Neutrophil (primary cell): ENCODE measurements around the gene DUS1L.

Source experiments
- H3K27ac ChIP-seq: fragments of 200-600 bp; sonication (generic); 2 replicates; pipeline ENCODE4 v1.5.1; 2016; ENCODE audit warnings: mild to moderate bottlenecking, moderate library complexity
- H3K27me3 ChIP-seq: fragments of 200-600 bp; sonication (generic); 2 replicates; pipeline ENCODE4 v1.6.0; 2016; ENCODE audit warnings: mild to moderate bottlenecking
- H3K36me3 ChIP-seq: fragments of 200-600 bp; sonication (generic); 2 replicates; pipeline ENCODE4 v1.5.1; 2017
- H3K4me1 ChIP-seq, 2 experiments: fragments of 200-600 bp in 1 of 2; sonication (generic) in 1 of 2; 1 replicate in 1 of 2; 2 replicates in 1 of 2; pipeline versions ENCODE4 v1.5.1 to v1.6.1; 2013 to 2016; ENCODE audit warnings: low read depth in 1 of 2, low read length in 1 of 2, mild to moderate bottlenecking in 1 of 2, moderate library complexity in 1 of 2; ENCODE audit not compliant: control insufficient read depth in 1 of 2, insufficient read depth in 1 of 2
- H3K4me3 ChIP-seq, 2 experiments: fragments of 200-600 bp in 1 of 2; sonication (generic) in 1 of 2; 1 replicate in 1 of 2; 2 replicates in 1 of 2; pipeline ENCODE4 v1.5.1; 2013 to 2016; ENCODE audit warnings: low read depth in 1 of 2, low read length in 1 of 2, mild to moderate bottlenecking in 1 of 2, moderate library complexity in 1 of 2
- H3K9me3 ChIP-seq: fragments of 200-600 bp; sonication (generic); 2 replicates; pipeline ENCODE4 v1.5.1; 2016
- TF ChIP-seq, protein P1 (sequence below): fragments of 200-600 bp; sonication (generic); IDR thresholded peaks from 2 replicates; pipeline ENCODE4 v1.5.1; 2016; ENCODE audit warnings: antibody characterized with exemption

Gene DUS1L

DNA sequence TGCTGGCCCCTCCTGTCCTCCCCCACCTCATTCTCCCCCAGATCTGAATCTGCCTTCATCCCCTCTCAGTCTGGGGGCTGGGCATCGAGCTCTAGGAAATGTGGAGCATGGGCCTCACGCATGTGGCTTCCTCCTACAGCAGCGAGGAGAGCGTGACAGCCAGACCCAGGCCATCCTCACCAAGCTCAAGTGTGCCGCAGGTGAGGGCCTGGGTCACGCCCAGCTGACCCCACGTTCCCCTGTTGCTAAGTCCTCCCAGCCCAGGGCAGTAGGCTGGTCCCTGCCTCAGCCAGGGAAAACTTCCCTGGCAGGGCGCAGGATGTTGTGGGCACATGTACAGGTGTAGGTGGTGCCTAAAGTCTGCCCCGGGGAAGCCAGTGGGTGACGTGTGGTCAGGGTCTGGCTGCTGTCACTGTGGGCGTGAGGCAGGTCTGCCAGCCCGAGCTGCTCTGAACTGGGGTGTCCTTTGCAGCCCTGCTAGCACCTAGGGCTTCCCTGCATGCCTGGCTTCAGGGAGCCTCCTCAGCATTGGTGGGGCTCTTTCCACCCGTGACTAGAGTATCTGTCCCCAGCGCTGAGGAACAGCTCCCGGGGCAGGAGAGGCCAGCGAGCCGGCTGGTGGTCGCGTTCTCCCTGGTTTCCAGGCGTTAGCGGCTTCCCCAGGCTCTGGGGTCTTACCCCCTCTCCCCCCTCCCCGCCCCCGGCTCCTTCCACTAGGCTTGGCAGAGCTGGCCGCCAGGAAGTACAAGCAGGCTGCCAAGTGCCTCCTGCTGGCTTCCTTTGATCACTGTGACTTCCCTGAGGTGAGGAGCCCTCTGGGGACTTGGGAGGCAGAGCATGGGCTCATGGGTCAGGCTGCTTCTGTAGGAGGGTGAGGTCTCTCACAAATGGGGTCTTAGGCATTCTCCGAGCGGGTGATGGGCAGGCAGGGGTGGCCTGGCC is 10.3 kb downstream of the DUS1L start:
- TF ChIP-seq, protein P1, sequence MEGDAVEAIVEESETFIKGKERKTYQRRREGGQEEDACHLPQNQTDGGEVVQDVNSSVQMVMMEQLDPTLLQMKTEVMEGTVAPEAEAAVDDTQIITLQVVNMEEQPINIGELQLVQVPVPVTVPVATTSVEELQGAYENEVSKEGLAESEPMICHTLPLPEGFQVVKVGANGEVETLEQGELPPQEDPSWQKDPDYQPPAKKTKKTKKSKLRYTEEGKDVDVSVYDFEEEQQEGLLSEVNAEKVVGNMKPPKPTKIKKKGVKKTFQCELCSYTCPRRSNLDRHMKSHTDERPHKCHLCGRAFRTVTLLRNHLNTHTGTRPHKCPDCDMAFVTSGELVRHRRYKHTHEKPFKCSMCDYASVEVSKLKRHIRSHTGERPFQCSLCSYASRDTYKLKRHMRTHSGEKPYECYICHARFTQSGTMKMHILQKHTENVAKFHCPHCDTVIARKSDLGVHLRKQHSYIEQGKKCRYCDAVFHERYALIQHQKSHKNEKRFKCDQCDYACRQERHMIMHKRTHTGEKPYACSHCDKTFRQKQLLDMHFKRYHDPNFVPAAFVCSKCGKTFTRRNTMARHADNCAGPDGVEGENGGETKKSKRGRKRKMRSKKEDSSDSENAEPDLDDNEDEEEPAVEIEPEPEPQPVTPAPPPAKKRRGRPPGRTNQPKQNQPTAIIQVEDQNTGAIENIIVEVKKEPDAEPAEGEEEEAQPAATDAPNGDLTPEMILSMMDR = no peak
- Histone ChIP-seq H3K9me3 (no peaks in the 10 kb centered on the region), H3K4me1 (peaks cover 15 to 21% of the 10 kb centered on the region in 2 experiments), H3K27me3 (no peaks in the 10 kb centered on the region), H3K36me3 (peaks cover 67% of the 10 kb centered on the region), H3K4me3 (no peak overlapping the region), H3K27ac (no peak overlapping the region)

DNA sequence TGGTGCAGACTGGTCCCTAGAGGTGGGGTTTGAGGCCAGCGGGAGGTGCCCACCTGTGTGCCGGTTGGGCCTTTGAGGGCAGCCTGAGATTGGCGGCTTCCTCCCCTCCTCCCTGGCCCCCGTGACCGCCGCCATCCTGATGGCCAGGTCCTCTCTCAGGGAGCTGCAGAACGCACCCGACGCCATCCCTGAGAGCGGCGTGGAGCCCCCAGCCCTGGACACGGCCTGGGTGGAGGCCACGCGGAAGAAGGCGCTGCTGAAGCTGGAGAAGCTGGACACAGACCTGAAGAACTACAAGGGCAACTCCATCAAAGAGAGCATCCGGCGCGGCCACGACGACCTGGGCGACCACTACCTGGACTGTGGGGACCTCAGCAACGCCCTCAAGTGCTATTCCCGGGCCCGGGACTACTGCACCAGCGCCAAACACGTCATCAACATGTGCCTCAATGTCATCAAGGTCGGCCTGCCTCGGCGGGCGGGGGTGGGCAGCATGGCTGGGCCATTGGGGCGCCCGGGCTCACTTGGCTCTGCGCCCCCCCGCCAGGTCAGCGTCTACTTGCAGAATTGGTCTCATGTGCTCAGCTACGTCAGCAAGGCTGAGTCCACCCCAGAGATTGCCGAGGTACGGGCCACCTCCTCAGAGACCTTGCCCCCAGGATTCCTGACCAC is 11.1 kb downstream of the DUS1L start:
- Histone ChIP-seq H3K4me1 (peaks cover 15 to 21% of the 10 kb centered on the region in 2 experiments), H3K27ac (no peak overlapping the region), H3K27me3 (no peaks in the 10 kb centered on the region), H3K9me3 (no peaks in the 10 kb centered on the region), H3K36me3 (peaks cover 63% of the 10 kb centered on the region), H3K4me3 (no peak overlapping the region)
- TF ChIP-seq, protein P1 = no peak

DNA sequence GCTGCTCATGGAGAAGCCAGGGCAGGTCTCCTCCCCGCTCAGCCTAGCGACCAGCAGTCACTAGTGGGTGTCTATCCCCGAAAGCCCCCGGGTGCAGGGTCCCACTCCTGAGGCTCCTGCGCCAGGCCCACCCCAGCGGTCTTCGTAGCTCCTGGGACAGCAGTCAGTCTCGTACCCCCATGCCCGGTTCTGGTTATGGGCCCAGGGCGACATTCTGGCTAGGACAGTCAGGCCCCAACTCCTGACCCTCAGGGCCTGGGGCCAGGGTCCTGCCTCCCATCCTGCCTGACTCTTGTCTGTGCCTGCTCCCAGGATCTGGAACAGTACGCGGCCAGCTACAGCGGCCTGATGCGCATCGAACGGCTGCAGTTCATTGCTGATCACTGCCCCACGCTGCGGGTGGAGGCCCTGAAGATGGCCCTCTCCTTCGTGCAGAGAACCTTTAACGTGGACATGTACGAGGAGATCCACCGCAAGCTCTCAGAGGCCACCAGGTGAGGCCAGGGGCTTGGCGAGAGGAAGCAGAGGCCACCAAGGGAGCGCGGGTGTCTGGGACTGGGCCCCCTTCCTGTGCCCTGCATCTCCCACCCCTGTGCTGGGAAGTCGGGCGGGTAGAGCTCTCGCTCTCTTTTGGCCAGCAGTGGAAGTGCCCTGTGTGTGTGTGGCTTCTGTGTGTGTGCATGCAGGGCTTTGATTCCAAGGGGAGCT is 11.9 kb downstream of the DUS1L start:
- H3K27ac ChIP-seq = no peak overlapping the region
- H3K27me3 ChIP-seq = no peaks in the 10 kb centered on the region
- TF ChIP-seq, protein P1 = no peak
- no peak overlapping the region for H3K4me3 ChIP-seq
- peaks cover 62% of the 10 kb centered on the region for H3K36me3 ChIP-seq
- peaks cover 15 to 21% of the 10 kb centered on the region in 2 experiments for H3K4me1 ChIP-seq
- H3K9me3 ChIP-seq = no peaks in the 10 kb centered on the region

DNA sequence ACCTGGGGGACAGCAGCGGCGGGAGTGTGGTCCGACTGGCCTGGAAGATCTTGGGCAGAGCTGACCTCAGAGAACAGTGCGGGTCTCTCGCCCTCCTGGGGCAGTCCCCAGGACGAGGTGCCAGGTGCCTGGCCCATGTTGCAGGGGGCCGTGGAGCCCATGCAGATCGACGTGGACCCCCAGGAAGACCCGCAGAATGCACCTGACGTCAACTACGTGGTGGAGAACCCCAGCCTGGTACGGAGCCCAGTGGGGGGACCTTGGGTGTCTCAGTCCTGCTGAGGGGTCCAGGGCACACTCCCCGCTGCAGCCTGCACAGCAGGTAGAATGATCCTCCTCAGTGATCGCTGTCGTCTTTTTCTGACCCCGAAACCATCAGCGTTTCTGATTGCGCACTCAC is 12.5 kb downstream of the DUS1L start:
- Histone ChIP-seq H3K4me1 (peaks cover 15 to 21% of the 10 kb centered on the region in 2 experiments), H3K27ac (no peak overlapping the region), H3K36me3 (peaks cover 62% of the 10 kb centered on the region), H3K4me3 (no peak overlapping the region), H3K9me3 (no peaks in the 10 kb centered on the region), H3K27me3 (no peaks in the 10 kb centered on the region)
- TF ChIP-seq, protein P1 = no peak

DNA sequence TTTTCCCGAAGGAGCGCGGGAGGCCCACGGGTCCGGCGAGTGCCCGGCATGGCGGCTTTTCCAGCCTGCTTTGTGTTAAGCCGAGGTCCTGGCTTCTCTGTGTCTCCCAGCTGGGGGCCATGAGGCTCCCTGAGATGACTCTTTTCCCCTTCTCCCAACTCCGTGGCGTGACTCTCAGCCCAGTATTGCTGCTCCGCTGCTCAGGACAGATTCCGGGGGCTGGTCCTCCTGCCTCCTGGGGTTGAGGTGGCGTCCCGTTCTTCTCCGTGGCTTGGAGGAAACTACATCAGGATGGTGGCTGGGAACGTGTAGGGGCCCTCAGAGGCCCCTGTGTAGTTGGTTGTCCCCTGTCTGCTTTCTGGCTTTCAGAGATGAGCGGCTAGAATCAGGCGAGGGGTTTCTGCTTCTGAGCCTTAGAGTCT is 13.0 kb downstream of the DUS1L start:
- TF ChIP-seq, protein P1 = no peak
- Histone ChIP-seq H3K27ac (no peak overlapping the region), H3K27me3 (no peaks in the 10 kb centered on the region), H3K9me3 (no peaks in the 10 kb centered on the region), H3K4me1 (peaks cover 15 to 21% of the 10 kb centered on the region in 2 experiments), H3K4me3 (peak overlapping the region; percentile 64 to 65), H3K36me3 (peaks cover 62% of the 10 kb centered on the region)
